Bronchial epithelial cell (primary cell): Measurements from ENCODE around the gene NUP155. TPM values are rescaled to one million over a fixed set of nuclear protein-coding genes. Genes with fewer than 3 reads are reported as not detected.

Source experiments
- DNase-seq: peaks from one replicate; pipeline ENCODE4 v3.0.0-alpha.2; 2010; ENCODE audit warnings: low read depth
- FAIRE-seq: peaks from 2 replicates; lab custom pipeline; 2011; peaks lifted over from hg19 to GRCh38; lab: Jason Lieb, UNC
- H3K27me3 ChIP-seq: 2 replicates; pipeline ENCODE4 v1.5.1; 2011; ENCODE audit warnings: low read length; ENCODE audit not compliant: control insufficient read depth, insufficient read depth
- H3K36me3 ChIP-seq: 2 replicates; pipeline ENCODE4 v1.5.1; 2011; ENCODE audit warnings: low read length; ENCODE audit not compliant: control insufficient read depth, insufficient read depth
- H3K4me3 ChIP-seq: 2 replicates; pipeline ENCODE4 v1.5.1; 2011; ENCODE audit warnings: mild to moderate bottlenecking, low read depth, low read length, control low read depth
- total RNA-seq: library from RNA; depleted of rRNA; stranded (reverse); fragments of >200 nt; gene quantifications from 2 replicates; pipeline ENCODE4 v1.2.1, GENCODE V29; 2014
- TF ChIP-seq, protein P1 (sequence below): IDR thresholded peaks from 2 replicates; pipeline ENCODE4 v1.5.1; 2011; ENCODE audit warnings: mild to moderate bottlenecking, moderate library complexity, low read length, control low read depth, inconsistent platforms; ENCODE audit not compliant: insufficient read depth, severe bottlenecking

Gene NUP155
- total RNA-seq, 1 donor from 2014 or later, result 24.0 TPM

DNA sequence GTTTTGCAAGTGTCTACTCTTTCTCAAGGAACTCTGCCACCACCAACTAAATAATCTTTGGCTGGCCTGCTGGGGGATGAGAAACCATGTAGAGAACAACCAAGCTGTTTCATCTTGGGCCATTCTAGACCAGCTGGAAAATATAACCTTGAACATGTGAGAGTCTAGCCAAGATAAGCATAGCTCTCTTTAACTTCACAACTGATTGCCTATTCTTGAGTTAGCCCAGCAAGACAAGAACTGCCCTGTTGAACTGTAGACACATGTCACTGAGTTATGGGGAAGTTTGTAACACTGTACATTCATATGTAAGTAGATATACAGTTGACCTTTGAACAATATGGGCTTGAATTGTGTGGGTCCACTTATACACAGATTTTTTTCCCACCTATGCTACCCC is 44.4 kb downstream of the NUP155 start:
- FAIRE-seq (no peak), DNase-seq (no peak)
- Histone ChIP-seq H3K4me3 (no peak overlapping the region), H3K27me3 (no peaks in the 10 kb centered on the region), H3K36me3 (peaks cover 13% of the 10 kb centered on the region)
- TF ChIP-seq, protein P1, sequence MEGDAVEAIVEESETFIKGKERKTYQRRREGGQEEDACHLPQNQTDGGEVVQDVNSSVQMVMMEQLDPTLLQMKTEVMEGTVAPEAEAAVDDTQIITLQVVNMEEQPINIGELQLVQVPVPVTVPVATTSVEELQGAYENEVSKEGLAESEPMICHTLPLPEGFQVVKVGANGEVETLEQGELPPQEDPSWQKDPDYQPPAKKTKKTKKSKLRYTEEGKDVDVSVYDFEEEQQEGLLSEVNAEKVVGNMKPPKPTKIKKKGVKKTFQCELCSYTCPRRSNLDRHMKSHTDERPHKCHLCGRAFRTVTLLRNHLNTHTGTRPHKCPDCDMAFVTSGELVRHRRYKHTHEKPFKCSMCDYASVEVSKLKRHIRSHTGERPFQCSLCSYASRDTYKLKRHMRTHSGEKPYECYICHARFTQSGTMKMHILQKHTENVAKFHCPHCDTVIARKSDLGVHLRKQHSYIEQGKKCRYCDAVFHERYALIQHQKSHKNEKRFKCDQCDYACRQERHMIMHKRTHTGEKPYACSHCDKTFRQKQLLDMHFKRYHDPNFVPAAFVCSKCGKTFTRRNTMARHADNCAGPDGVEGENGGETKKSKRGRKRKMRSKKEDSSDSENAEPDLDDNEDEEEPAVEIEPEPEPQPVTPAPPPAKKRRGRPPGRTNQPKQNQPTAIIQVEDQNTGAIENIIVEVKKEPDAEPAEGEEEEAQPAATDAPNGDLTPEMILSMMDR, result no peak

DNA sequence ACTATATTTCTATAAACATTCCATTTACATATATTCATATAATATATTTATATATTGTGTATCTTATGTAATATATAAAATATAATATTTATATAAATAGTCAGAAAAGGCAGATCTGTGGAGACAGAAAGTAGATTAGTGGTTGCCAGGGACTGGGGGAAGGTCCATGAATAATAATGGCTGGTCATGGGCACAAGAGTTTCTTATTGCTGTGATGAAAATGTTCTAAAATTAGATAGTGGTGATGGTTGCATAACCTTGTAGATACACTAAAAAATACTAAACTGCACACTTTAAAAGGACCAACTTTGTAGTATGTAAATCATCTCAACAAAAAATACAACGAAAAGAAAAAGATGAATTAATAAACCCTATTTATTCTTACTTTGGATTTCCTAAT is 47.3 kb downstream of the NUP155 start:
- no peaks in the 10 kb centered on the region for H3K27me3 ChIP-seq
- FAIRE-seq (no peak), DNase-seq (no peak)
- H3K4me3 ChIP-seq, result no peak overlapping the region
- H3K36me3 ChIP-seq, result peaks cover 16% of the 10 kb centered on the region
- TF ChIP-seq, protein P1, result no peak

DNA sequence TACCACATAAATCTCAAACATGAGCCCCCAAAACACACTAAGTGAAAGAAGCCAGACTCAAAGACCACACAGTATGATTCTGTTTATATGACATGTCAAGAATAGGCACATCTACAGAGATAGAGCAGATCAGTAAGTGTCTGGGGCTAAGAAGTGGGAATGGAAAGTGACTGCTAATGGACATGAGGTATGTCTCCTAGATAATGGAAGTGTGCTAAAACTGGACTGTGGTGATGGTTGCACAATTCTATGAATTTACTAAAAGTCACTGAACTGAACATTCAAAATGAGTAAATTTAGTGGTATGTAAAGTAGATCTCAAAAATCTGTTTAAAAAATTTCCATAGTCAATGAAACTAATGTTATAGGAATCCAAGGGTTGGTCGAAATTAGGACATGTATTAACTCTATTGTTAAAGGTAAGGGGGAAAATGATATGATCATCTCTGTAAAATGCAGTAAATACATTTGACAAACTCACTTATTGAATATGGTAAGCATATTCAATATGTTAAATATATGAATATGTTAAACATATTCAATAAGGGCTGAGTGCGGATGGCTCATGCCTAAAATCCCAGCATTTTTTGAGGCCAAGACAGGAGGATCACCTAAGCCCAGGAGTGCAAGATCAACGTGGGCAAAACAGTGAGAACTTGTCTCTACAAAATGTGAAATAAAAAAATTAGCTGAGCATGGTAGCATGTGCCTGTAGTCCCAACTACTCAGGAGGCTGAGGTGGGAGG is 51.7 kb downstream of the NUP155 start:
- Histone ChIP-seq H3K36me3 (peaks cover 11% of the 10 kb centered on the region), H3K4me3 (no peak overlapping the region), H3K27me3 (no peaks in the 10 kb centered on the region)
- TF ChIP-seq, protein P1, result no peak
- FAIRE-seq, result no peak
- DNase-seq, result no peak

DNA sequence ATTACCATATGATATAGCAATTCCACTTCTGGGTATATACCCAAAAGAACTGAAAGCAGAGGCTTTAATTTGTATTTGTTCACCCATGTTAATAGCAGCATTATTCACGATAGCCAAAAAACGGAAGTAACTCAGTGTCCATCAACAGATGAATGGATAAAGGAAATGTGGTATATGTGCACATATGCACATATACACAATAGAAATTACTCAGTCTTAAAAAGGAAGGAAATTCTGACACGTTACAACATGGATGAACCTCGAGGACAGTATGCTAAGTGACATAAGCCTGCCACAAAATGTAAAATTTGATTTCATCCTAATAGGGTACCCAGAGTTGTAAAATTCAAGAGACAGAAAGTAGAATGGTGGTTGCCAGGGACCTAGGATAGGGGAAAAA is 54.9 kb downstream of the NUP155 start:
- TF ChIP-seq, protein P1, result no peak
- DNase-seq (no peak), FAIRE-seq (no peak)
- peaks cover 8% of the 10 kb centered on the region for H3K36me3 ChIP-seq
- no peaks in the 10 kb centered on the region for H3K27me3 ChIP-seq
- no peak overlapping the region for H3K4me3 ChIP-seq

DNA sequence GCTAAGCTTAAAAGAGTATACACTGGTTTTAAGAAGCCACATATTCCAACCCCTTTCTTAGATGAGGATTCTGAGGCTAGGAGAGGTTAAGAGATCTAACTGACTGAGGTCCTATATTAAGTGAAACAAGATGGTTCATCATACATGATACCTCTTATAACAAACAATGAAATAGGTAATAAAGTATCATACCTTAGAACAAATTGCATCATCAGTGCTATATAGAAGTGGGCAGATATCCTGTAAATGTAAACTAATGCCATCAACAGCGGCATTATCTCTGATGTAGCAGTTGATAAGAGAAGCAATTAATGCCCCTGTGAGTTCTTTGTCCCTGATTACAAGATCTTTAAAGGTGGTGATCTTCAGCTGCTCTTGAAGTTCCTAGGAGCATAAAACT is 60.5 kb downstream of the NUP155 start:
- Histone ChIP-seq H3K36me3 (peaks cover 4% of the 10 kb centered on the region), H3K4me3 (no peak overlapping the region), H3K27me3 (no peaks in the 10 kb centered on the region)
- DNase-seq, result no peak
- no peak for FAIRE-seq
- TF ChIP-seq, protein P1, result no peak

DNA sequence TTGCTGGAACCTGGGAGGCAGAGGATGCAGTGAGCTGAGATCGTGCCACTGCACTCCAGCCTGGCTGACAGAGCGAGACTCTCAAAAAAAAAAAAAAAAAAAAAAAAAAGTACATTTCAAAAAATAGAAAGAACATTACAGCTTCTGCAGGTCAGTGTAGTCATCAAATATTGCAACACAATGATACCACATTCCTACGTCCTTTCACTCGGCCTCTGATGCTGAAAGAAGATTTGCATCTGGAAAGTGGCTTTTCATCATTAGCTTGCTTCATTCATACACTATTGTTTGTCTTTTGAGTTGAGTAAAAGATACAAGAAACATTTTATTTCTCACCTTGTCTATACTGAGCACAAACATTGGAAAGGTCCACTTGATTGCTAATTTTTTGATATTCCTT is 62.1 kb downstream of the NUP155 start:
- Histone ChIP-seq H3K4me3 (no peak overlapping the region), H3K27me3 (no peaks in the 10 kb centered on the region), H3K36me3 (peaks cover 2% of the 10 kb centered on the region)
- DNase-seq (no peak), FAIRE-seq (no peak)
- TF ChIP-seq, protein P1, result no peak
